HG02938 (cell line): ENCODE measurements around the gene KRT16.
"Not testable (repeated sequence)": the region's sequence is repeated elsewhere in the genome, so short reads cannot be mapped to it uniquely, and the experiment has no call there.

Experiments used
- ATAC-seq: cut with Tn5 transposase; IDR thresholded peaks from one replicate; pipeline ENCODE4 v1.9.1; 2021; ENCODE audit warnings: mild to moderate bottlenecking, moderate library complexity; ENCODE audit not compliant: unreplicated experiment

KRT16 gene

GRCh38 chr17:41612376-41613160 is at the start of gene KRT16:
KRT16 (minus strand) TSS chr17:41612767; CDS start chr17:41612688, 79 bp downstream.
- not testable (repeated sequence) for ATAC-seq

GRCh38 chr17:41660221-41660711 is 47.7 kb upstream of the KRT16 start:
- no peak for ATAC-seq

DNA sequence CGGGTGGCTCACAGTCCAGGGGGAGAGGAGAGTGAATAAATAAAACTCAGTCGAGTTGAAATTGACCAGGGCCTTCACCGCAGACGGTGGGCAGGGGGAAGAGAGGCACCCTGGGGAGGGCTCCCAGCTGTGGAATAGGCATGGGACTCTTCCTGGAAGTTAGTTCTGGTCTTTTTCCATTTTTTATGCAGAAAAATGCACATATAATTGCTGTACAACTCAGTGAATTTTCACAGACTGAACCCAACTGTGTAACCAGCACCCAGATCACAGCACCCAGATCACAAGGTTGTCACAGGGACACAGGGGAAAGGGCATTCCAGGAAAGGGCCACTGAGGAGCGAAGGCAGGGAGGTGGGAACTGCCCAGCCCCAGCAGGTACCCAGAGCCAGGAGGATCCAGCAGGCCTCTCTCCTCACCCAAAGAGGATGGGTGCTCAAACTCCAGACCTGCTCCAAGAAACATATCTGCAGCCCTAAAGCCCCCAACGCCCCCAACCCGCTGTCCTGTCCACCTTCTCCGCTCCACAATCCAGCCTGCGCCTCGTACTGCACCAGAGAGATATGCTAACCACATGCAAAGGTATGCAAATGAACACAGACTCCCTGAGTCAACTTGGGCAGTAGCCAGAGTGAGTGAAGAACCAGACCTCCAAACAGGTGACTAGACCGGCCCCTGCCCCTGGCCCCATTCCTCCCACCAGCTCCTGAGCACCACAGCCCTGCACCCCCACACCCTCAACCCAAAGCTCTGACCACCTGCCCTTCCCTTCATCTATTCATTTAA is 47.1 kb upstream of the KRT16 start:
- no peak for ATAC-seq

DNA sequence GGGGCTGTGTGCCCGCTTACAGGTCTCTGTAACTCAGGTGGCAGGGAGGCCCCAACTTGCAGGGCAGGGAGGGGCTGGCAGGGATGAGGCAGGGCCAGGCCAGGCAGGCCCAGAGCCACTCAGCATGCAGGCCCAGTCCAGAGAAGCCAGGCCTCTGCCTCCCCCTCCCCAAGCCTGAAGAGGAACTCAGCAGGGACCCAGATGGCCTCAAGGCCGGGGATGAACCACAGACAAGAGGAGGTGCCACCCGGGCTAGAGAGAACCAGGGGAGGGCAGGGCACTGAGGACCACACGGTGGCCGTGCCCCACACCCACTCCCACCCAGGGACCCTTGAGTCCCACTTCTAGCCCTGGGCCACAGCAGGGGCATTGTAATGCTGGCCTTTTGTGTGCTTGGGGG is 46.3 kb upstream of the KRT16 start:
- ATAC-seq = no peak

DNA sequence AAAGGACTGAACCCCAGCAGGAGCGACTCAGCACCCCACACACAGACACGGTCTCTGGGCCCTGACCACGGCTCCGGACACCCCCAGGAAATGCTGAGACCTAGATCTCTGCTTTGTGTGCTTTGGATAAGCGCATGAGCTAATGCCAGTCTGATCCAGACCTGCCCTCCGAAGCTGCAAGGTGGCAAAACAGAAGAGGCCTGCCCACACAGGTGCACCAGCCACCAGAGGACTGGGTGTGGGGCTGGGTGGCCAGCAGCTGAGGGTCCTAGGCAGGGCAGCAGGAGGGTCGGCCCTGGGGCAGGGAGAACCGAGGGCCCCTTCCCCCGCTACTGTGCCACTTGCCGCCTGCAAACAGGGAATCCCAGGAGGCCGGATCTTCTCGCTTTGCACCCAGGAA is 45.4 kb upstream of the KRT16 start:
- ATAC-seq = no peak

DNA sequence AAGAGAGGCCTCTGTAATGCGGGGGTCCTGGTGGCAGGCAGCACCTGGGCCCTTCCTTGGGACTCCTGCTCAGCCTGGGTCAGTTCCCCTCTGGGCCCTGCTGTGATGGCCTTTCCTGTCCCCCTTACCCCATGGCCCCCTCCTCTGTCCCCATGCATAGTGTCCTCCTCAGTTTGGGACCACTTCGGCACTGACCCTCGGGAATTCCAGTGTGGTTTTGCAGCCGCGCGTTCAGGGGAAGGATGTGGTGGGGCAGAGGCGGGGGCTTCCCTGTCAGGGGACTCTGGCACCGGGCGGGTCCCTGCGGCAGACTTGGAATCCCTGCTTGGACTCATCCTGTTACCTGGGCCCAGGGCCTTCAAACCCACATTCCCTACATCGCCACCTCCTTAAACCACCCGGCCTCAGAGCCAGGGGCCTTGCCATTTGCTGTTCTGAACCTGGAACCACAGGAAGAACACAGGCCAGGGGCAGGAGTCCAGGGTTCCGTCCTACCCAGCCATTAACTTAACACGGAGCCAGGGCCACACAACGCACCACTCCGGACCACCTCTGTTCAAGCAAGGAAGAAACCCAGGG is 44.7 kb upstream of the KRT16 start:
- ATAC-seq = no peak

- ATAC-seq = no peak
These were observed 43.9 kb upstream of the KRT16 start for GRCh38 chr17:41656249-41657023.

GRCh38 chr17:41655611-41656111 is 43.1 kb upstream of the KRT16 start:
- ATAC-seq = no peak

GRCh38 chr17:41654678-41655607 is 42.4 kb upstream of the KRT16 start:
- no peak for ATAC-seq

DNA sequence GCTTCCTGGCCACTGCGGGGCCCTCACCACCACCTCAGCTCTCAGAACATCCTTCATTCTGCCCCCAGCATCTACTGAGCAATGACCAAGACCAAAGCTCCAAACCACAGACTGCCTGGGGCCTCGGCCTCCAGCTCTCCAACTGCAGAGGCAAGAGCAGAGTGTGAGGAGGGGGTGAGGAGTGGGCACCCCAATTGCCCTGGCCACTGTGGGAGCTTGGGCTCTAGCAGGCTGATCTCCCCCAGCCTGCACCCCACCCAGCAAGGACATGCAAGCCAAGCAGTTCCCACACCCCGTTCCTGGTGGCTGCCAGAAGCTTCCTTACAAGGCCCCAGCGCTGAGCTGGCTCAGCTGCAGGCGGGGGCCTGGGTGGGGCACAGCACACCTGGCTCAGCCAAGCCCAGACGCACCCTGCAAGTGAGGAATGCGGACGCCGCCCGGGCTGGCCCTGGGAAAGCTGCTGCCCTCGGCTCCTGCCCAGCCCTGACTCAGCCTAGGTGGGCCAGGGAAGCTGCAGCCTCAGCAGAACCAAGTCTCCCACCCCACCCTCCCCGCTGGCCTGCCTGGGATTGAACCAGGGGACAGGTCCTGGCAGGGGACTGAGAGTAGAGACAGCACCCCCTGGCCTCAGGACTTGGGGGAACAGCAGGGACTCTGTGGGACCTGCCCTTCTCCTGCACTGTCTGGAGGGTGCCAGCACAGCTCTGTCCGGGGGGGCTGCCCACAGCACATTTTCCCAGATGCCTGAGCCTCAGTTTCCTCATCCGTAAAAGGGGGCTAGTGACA is 41.5 kb upstream of the KRT16 start:
- ATAC-seq = no peak

- no peak for ATAC-seq
These were observed 40.9 kb upstream of the KRT16 start for GRCh38 chr17:41653421-41653820.

- no peak for ATAC-seq
These were observed 39.9 kb upstream of the KRT16 start for GRCh38 chr17:41652461-41652970.

GRCh38 chr17:41651625-41652460 is 39.3 kb upstream of the KRT16 start:
- ATAC-seq = no peak

- no peak for ATAC-seq
These were observed 38.4 kb upstream of the KRT16 start for GRCh38 chr17:41650794-41651624.

GRCh38 chr17:41649923-41650519 is 37.5 kb upstream of the KRT16 start:
- no peak for ATAC-seq

GRCh38 chr17:41648411-41649195 is 36.0 kb upstream of the KRT16 start:
- no peak for ATAC-seq
